Duodenal mucosa (tissue), 2 donors: ENCODE results near the gene NDRG4.

Experiments
- H3K27ac ChIP-seq: one replicate; pipeline ENCODE4 v1.7.0; 2013; ENCODE audit warnings: low read depth, low read length
- H3K27me3 ChIP-seq, 2 donors: one replicate each; pipeline ENCODE4 v1.7.0; 2013; ENCODE audit warnings: low read length in 2 of 2, control low read depth in 1 of 2; ENCODE audit not compliant: insufficient read depth in 2 of 2, control insufficient read depth in 1 of 2
- H3K36me3 ChIP-seq, 2 donors: one replicate each; pipeline ENCODE4 v1.7.0; 2013; ENCODE audit warnings: low read length in 2 of 2, control low read depth in 1 of 2; ENCODE audit not compliant: insufficient read depth in 2 of 2, control insufficient read depth in 1 of 2
- H3K4me1 ChIP-seq, 2 donors: one replicate each; pipeline ENCODE4 v1.7.0; 2013; ENCODE audit warnings: low read length in 2 of 2, control low read depth in 1 of 2; ENCODE audit not compliant: insufficient read depth in 2 of 2, control insufficient read depth in 1 of 2
- H3K4me3 ChIP-seq, 2 donors: one replicate each; pipeline ENCODE4 v1.7.0; 2013; ENCODE audit warnings: low read length in 2 of 2, low read depth in 1 of 2
- H3K9ac ChIP-seq, 2 donors: one replicate each; pipeline ENCODE4 v1.7.0; 2013; ENCODE audit warnings: low read length in 2 of 2, low read depth in 1 of 2
- H3K9me3 ChIP-seq, 2 donors: one replicate each; pipeline ENCODE4 v1.7.0; 2013; ENCODE audit warnings: low read length in 2 of 2, control low read depth in 1 of 2; ENCODE audit not compliant: control insufficient read depth in 1 of 2

Gene NDRG4, protein sequence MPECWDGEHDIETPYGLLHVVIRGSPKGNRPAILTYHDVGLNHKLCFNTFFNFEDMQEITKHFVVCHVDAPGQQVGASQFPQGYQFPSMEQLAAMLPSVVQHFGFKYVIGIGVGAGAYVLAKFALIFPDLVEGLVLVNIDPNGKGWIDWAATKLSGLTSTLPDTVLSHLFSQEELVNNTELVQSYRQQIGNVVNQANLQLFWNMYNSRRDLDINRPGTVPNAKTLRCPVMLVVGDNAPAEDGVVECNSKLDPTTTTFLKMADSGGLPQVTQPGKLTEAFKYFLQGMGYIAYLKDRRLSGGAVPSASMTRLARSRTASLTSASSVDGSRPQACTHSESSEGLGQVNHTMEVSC

DNA sequence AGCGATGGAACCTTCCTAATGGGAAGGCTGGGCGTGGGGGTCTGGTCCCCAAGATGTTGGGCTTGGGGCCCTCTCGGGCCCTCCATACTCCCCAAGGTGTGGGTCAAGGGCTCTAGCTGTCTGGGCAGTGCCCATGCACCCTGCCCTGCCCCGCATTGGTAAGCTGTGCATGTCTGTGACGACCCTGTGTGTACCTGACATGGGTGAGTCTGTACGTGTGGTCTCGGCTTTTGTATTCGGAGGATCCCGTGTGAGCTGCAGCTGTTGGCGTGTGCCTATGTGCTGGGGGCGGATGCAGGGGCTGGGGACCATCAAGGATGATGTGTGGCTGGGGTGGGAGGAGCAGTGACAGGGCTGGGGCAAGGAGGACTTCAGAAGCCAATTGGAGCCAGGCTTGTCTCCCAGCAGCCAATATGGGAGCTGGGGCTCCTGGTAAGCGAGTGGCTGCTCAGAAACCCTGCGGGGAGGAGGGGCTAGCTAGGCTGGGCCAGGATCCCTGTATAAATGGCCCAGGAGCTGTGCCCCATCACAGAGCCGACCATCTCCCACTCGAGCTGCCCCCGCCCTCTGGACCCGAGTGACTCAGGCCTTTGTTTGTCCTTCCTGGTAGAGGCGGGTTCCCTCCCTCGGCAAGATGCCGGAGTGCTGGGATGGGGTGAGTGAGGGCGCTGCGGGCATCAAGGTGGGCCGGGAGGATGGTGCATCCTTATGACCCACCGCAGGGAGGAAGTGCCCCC, at the start of gene NDRG4:
Gene NDRG4 (plus strand): TSS at position 529 of the 737 bp plus-strand sequence. CDS start 106 bp downstream, at position 635.
- no peaks in the 10 kb centered on the region for H3K9me3 ChIP-seq
- no peak within 1 kb of the TSS for H3K27ac ChIP-seq
- peaks cover 16 to 21% of the 10 kb centered on the region in 2 donors for H3K4me1 ChIP-seq
- no peak within 1 kb of the TSS for H3K4me3 ChIP-seq
- no peaks in the 10 kb centered on the region for H3K36me3 ChIP-seq
- peaks cover 34 to 35% of the 10 kb centered on the region in 2 donors for H3K27me3 ChIP-seq
- no peak within 1 kb of the TSS for H3K9ac ChIP-seq

DNA sequence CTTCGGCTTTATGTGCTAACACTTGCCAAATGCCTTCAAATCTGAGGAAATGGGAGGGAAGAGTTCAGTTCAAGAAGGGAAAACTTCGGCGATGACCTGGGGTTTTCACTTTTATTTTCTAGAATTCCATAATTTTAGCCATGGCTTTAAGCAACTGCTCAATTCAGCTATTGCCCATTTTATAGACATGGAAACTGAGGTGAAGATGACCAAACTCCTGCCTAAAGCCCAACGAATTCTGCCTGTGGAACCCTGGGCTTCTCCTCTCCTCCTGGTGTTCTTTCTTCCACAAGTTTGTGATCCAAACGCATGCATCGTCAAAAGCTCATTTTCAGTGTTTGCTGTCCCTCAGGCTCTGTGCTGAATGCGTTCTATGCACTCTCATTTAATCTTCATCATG, 49.4 kb upstream of the NDRG4 start:
- H3K9ac ChIP-seq, result no peak overlapping the region
- H3K4me3 ChIP-seq, result no peak overlapping the region
- no peak overlapping the region for H3K27ac ChIP-seq
- H3K27me3 ChIP-seq, result no peaks in the 10 kb centered on the region
- no peaks in the 10 kb centered on the region for H3K36me3 ChIP-seq
- H3K9me3 ChIP-seq, result no peaks in the 10 kb centered on the region
- no peaks in the 10 kb centered on the region for H3K4me1 ChIP-seq

DNA sequence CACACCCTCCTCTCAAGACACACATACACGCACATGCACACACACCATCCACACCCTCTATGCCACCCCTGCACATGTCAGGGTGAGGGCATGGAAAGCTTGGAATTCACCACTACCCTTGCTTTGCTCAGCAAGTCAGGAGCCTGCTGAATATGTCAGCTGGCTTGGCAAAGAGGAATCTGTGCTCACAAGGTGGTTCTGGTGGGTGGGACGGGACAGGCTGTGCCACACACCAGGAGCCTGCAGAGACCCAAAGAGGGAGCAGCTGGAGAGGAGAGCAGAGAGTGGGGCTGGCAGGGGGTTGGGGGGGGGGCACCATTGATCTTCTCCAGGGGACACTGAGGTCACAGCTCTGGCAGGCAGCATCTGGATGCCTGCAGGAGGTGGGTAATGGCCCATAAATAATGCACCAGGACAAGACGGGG, 48.7 kb upstream of the NDRG4 start:
- no peak overlapping the region for H3K27ac ChIP-seq
- no peaks in the 10 kb centered on the region for H3K36me3 ChIP-seq
- no peaks in the 10 kb centered on the region for H3K4me1 ChIP-seq
- H3K9me3 ChIP-seq, result no peaks in the 10 kb centered on the region
- no peak overlapping the region for H3K9ac ChIP-seq
- no peaks in the 10 kb centered on the region for H3K27me3 ChIP-seq
- no peak overlapping the region for H3K4me3 ChIP-seq

DNA sequence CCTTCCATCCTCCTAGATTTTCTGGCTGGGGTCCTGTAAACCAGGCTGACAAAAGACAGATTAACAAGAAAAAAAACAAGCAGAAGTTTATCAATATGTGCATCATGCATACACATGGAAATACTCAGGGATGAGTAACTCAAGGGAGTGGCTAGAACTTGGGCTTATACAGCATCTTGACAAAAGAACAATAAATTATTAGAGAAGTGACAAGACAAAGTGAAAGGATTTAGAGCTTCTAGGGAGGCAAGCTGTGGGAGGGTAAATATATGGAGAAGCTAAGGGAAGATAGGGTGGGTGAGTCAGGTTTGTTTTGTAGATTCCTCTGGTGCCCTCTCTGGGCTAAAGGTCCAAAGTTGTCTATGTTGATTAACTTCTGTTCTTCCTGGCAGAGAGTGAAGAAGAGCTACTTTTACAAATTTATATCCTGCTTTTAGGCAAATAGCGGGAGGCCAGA, 48.0 kb upstream of the NDRG4 start:
- Histone ChIP-seq H3K4me1 (no peaks in the 10 kb centered on the region), H3K36me3 (no peaks in the 10 kb centered on the region), H3K9me3 (no peaks in the 10 kb centered on the region), H3K27ac (no peak overlapping the region), H3K27me3 (no peaks in the 10 kb centered on the region), H3K9ac (no peak overlapping the region), H3K4me3 (no peak overlapping the region)

DNA sequence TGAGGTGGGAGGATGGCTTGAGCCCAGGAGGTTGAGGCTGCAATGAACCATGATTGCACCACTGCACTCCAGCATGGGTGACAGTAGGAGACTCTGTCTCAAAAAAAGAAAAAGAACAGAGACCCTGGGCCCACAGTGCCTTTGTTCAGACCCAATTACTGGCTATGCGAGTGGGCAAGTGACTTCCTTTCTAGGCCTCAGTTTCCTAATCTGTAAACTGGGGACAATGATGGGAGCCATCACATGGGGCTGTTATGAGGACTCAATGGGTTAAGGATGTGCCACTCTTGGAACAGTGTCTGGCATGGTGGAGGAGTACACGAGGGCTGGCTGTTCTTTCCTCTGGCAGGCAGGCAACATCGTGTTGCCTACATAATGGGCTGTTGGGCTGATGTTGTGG, 47.3 kb upstream of the NDRG4 start:
- H3K36me3 ChIP-seq, result no peaks in the 10 kb centered on the region
- no peak overlapping the region for H3K4me3 ChIP-seq
- no peaks in the 10 kb centered on the region for H3K27me3 ChIP-seq
- no peaks in the 10 kb centered on the region for H3K9me3 ChIP-seq
- no peaks in the 10 kb centered on the region for H3K4me1 ChIP-seq
- no peak overlapping the region for H3K27ac ChIP-seq
- no peak overlapping the region for H3K9ac ChIP-seq

DNA sequence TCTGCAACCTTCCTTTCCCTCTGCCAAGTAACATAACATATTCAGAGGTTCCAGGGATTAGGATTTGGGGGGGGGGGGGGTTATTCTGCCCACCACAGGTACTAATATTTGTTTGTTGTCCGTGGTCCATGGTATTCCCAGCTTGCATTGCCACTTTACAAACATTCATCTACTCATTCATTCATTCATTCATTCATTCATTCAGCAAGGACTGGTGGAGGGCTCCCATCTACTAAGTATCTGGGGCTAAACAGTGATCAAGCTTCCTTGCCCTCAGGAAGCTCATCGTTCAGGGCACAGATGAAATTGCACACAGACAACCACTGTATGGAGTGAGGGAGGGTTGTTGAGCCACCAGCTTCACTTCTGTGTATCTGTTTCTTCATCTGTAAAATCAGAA, 45.8 kb upstream of the NDRG4 start:
- Histone ChIP-seq H3K36me3 (no peaks in the 10 kb centered on the region), H3K27ac (no peak overlapping the region), H3K9me3 (no peaks in the 10 kb centered on the region), H3K9ac (no peak overlapping the region), H3K4me3 (no peak overlapping the region), H3K27me3 (no peaks in the 10 kb centered on the region), H3K4me1 (no peaks in the 10 kb centered on the region)

DNA sequence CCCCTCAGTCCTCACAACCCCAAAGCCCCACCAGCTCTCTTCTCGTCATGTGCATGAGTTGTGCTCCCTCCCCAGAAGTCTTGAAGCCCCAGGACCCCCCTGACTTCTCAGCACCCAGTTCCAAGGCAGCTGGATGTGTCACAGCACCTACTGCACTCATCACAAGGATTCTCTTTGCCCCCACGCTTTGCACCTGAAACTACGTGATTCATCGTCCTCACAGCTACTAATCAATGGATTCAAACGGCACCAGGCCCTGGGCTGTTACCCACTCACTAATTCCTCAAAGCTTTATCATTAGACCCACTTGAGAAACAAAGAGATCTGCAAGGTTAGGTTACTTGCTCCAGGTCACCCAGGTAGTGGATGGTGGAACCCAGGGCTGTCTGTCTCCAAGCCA, 45.1 kb upstream of the NDRG4 start:
- Histone ChIP-seq H3K4me1 (no peaks in the 10 kb centered on the region), H3K27me3 (no peaks in the 10 kb centered on the region), H3K27ac (no peak overlapping the region)

DNA sequence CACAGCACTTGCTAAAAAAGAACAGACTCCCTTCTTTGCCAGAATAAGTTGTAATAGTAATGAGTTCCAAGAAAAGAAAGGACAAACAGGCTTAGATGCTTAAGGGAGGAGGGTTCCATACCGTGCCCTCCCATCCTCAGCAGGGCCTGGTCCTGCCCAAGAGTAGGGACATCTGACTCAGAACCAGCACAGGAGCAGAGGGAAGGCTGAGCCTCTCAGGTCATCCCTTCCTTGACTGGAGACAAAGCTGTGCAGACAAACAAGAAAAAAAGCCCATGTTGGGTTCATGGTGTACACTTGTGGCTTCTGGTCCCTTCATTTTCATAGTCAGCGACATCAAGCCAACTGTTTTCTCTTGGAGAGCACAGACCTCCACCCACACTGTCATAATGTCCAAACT, 44.2 kb upstream of the NDRG4 start:
- H3K27ac ChIP-seq, result no peak overlapping the region
- no peaks in the 10 kb centered on the region for H3K9me3 ChIP-seq
- H3K4me1 ChIP-seq, result no peaks in the 10 kb centered on the region
- H3K9ac ChIP-seq, result no peak overlapping the region
- H3K4me3 ChIP-seq, result no peak overlapping the region
- no peaks in the 10 kb centered on the region for H3K36me3 ChIP-seq
- peaks cover 0 to under 1% of the 10 kb centered on the region in 2 donors for H3K27me3 ChIP-seq

More for the DNA sequence above, 45.1 kb upstream of the NDRG4 start:
- Histone ChIP-seq H3K9ac (no peak overlapping the region), H3K36me3 (no peaks in the 10 kb centered on the region), H3K4me3 (no peak overlapping the region), H3K9me3 (no peaks in the 10 kb centered on the region)

DNA sequence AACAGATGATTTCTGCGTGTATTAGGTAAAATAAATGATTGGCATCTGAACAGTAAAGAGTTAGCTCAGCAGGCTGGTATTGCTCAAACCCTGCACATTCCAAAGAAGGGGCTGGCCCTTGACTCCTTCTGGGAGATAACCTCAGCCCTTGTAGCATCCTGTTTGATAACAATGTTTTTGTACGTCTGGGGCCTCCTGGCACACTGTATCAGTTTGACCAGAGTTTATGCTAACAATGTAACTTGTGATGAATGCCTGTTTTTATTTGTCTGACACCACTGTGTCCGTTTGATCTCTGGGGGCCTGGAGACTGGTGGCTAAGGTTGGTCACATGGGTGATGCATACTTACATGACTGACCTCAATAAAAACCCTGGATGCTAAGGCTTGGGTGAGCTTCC, 43.8 kb upstream of the NDRG4 start:
- H3K9me3 ChIP-seq, result no peaks in the 10 kb centered on the region

DNA sequence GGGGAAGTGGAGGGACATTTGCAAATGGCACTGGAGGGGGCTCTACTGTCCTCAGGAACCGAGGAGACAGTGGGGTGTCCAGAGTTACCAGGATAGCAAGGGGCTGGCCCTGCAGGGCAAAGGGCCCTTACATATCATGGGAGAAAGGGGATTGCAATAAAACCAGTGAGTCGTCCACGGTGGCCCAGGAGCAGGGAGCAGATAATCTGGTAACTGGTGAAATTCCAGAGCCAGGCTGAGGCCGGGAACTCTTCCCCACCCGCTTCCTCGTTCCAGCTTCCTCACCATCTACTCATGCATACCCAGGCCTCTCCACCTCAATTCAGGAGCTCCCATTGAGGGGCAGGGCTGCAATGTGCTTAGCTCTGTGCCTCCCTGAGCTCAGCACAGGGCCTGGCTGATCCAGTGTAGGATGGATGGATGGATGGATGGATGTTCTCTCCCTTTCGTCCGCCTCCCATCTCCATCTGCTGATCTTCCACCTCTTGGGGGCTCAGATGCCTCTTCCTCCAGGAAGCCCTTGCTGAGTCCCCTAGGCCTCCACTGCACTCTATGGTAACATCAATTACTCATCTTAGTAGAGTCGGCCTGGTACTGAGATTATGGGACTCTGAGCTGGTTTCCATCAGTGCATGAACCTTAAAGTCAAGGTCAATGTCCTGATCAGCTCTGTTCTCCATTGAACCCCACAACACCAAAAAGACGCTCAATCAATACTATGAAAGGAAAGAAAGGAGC, 41.2 kb upstream of the NDRG4 start:
- Histone ChIP-seq H3K36me3 (no peaks in the 10 kb centered on the region), H3K27ac (no peak overlapping the region), H3K4me3 (no peak overlapping the region), H3K4me1 (no peaks in the 10 kb centered on the region), H3K27me3 (peaks cover 11 to 21% of the 10 kb centered on the region in 2 donors), H3K9ac (no peak overlapping the region), H3K9me3 (no peaks in the 10 kb centered on the region)

More for the DNA sequence above, 43.8 kb upstream of the NDRG4 start:
- H3K9ac ChIP-seq, result no peak overlapping the region
- H3K27ac ChIP-seq, result no peak overlapping the region
- no peaks in the 10 kb centered on the region for H3K4me1 ChIP-seq
- no peaks in the 10 kb centered on the region for H3K36me3 ChIP-seq
- H3K27me3 ChIP-seq, result peaks cover 0 to 4% of the 10 kb centered on the region in 2 donors
- no peak overlapping the region for H3K4me3 ChIP-seq
